GM10847 (cell line): ENCODE data around the gene RIMS1.

Experiments used
- POLR2A ChIP-seq: IDR thresholded peaks from 2 replicates; pipeline ENCODE4 v1.6.1; 2011; ENCODE audit not compliant: insufficient read length; ENCODE audit errors: extremely low read depth

RIMS1 gene

GRCh38 chr6:71886184-71887005 lies at the start of gene RIMS1:
RIMS1 (plus strand) TSS chr6:71886550; CDS start chr6:71887024, 474 bp downstream.
- TF ChIP-seq POLR2A = no peak

- TF ChIP-seq POLR2A = no peak
Measured at GRCh38 chr6:71851214-71851613, 35.1 kb upstream of the RIMS1 start.

- no peak for TF ChIP-seq POLR2A
Measured at GRCh38 chr6:71852948-71853347, 33.4 kb upstream of the RIMS1 start.

- no peak for TF ChIP-seq POLR2A
Measured at GRCh38 chr6:71855406-71855805, 30.9 kb upstream of the RIMS1 start.

GRCh38 chr6:71879016-71879415 lies 7.3 kb upstream of the RIMS1 start:
- no peak for TF ChIP-seq POLR2A

GRCh38 chr6:71887006-71887743 lies 825 bp downstream of the RIMS1 start:
- no peak for TF ChIP-seq POLR2A

- no peak for TF ChIP-seq POLR2A
Measured at GRCh38 chr6:71887744-71888230, 1.4 kb downstream of the RIMS1 start.

- no peak for TF ChIP-seq POLR2A
Measured at GRCh38 chr6:71888756-71889340, 2.5 kb downstream of the RIMS1 start.

- TF ChIP-seq POLR2A = no peak
Measured at GRCh38 chr6:71889366-71889765, 3.0 kb downstream of the RIMS1 start.

- TF ChIP-seq POLR2A = no peak
Measured at GRCh38 chr6:71892641-71893040, 6.3 kb downstream of the RIMS1 start.

- TF ChIP-seq POLR2A = no peak
Measured at GRCh38 chr6:71900642-71901041, 14.3 kb downstream of the RIMS1 start.

GRCh38 chr6:71902261-71902660 lies 15.9 kb downstream of the RIMS1 start:
- no peak for TF ChIP-seq POLR2A

- no peak for TF ChIP-seq POLR2A
Measured at GRCh38 chr6:71906813-71907212, 20.5 kb downstream of the RIMS1 start.

GRCh38 chr6:71908162-71908765 lies 21.9 kb downstream of the RIMS1 start:
- TF ChIP-seq POLR2A = no peak

- no peak for TF ChIP-seq POLR2A
Measured at GRCh38 chr6:71913444-71914234, 27.3 kb downstream of the RIMS1 start.
